COR-L47 (cell line): ENCODE measurements around the gene UBR2.
A peak's percentile ranks its signal among the peaks of the same experiment; 100 is the strongest.
"Not testable (repeated sequence)": the region's sequence is repeated elsewhere in the genome, so short reads cannot be mapped to it uniquely, and the experiment has no call there.

Experiments
- DNase-seq: peaks from one replicate; lab custom pipeline; 2025; lab: John Stamatoyannopoulos, UW

Gene UBR2

DNA sequence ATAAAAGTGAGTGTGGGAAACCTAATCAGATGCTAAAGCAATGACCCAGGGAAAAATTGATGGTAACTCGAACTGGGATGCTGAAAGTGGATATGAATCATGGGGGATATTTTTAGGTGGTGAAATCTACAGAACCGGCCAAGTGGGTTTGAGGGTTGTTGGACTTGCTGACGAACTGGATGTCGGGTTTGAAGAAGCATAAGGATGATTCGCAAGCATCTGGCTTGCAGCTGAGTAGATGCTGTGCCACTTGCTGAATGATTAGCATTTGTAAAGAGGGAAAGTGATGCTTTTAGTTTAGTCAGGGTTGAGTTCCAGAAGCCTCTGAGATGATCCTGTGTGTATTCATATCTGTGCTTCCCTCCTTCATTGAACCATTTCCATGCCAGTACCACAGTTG is 54.9 kb downstream of the UBR2 start:
- DNase-seq: no peak

DNA sequence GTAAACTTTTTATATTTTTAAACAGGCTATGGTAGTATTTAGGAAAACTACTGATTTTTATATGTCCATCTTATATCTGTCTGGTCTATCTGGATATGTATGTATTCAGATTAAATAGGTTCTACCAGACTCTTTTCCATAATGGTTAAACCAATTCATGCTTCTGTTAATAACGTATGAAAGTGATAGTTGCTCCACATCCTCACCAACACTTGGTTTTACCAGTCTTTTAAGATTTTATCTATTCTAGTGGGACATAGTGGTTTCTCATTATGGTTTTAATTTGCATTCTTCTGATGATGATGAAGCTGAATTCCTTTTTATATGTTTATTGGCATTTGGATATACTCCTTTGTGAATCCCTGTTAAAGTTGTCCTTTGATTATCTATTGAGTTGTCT is 56.1 kb downstream of the UBR2 start:
- no peak for DNase-seq

DNA sequence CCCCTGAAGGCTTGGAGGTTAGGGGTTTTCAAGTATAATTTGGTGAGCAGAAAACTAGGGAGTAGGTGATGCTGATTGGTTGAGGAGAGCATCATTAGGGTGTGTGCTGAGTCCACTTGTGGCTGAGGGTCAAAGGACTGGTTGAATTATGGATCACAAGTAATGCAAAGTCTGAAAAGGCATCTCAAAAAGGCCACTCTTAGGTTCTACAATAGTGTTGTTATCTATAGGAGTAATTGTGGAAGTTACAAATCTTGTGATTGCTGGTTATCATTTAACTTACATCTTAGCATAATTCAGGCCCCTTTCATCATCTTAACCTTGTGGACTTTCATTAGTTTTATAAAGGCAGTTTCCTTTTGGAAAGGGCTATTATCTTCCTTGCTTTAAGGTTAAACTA is 60.8 kb downstream of the UBR2 start:
- no peak for DNase-seq

DNA sequence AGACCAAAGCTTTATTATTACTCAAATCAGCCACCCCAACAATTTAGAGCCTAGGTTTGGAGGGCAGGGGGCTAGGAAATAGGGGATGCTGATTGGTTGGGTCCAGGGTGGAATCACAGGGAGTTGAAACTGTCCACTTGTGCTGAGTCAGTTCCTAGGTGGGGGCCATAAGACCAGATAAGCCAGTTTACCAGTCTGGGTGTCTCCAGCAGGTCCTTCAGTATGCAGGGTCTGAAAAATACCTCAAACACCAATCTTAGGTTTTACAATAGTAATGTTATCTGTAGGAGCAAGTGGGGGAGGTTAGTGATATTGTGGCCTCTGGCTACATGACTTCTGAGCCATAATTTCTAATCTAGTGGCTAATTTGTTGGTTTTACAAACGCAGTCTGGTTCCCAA is 63.2 kb downstream of the UBR2 start:
- no peak for DNase-seq

DNA sequence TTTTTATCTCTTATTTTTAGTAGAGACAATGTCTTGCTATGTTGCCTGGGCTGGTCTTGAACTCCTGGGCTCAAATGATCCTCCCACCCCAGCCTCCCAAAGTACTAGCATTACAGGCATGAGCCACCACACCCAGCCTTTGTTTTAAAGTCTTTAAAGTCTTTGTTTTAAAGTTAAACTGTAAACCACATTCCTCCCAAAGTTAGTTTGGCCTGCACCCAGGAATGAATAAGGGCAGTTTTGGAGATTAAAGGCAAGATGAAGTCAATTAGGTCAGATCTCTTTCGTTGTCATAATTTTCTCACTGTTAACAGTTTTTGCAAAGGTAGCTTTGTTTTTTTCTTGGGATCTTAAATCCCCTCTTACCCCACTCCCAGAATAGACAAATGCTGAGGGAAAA is 63.8 kb downstream of the UBR2 start:
- no peak for DNase-seq

DNA sequence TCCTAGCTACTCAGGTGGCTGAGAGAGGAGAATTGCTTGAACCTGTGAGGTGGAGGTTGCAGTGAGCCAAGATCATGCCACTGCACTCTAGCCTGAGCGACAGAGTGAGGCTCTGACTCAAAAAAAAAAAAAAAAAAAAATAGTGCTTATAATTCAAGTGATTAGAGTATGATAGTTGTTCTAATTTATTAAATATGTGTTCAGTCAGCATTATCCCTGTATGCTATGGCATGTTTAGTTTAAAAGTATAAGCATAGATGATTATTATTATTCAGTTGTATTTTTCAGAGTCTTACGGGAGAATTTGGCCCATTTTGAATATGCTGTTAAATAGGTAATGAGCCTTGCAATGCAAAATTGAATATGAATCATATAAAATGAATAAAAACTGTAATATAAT is 64.8 kb downstream of the UBR2 start:
- DNase-seq: no peak

DNA sequence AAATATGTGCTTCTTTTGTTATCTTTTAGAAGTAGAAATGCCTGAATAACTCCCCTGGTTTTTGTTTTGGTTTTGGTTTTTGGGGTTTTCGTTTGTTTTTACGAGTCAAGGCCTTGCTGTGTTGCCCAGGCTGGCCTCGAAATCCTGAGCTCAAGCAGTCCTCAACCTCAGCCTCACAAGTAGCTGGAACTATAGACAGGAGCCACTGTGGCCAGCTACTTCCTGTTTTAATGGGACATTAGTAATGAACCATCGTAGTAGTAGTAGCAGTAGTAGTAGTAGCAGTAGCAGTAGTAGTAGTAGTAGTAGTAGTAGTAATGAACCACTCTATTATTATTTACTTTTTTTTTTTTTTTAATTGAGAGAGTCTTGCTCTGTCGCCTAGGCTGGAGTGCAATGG is 66.0 kb downstream of the UBR2 start:
- no peak for DNase-seq

DNA sequence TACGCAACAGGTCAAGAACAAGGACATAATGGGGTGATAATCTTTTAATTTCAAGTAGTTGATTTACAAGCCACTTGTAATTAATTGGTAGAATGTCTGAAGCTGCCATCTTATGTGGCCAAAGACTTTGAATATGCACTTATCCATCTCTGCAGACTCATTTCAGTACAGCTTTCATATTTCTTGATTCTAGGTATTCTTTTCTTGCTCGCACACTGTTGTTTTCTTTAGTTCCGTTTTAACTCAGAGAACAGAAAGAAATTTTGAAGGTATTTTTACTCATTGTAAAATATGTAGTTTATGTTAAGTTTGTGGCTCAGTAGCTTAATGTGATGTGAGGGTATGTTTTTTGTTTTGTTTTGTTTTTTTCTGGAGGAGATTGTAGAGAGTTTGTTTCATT is 73.9 kb downstream of the UBR2 start:
- DNase-seq: no peak

DNA sequence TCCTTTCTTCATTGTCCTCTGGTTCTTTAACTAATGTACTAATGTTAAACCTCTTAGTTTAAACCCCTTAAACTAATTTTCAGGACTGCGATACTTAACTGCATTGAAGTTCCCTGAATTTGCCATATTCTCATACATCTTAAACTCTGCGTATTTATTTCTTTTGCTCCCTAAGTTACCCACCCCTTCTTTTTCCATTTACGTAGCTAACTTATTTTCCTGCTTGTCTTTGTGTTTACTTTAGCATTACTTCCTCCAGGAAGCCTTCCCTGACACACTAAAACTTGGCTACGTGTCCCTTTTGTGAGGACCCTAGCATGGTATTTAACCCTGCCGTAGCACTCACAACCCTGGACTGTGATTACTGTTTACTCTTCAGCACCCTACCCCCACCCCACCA is 79.0 kb downstream of the UBR2 start:
- DNase-seq: no peak

DNA sequence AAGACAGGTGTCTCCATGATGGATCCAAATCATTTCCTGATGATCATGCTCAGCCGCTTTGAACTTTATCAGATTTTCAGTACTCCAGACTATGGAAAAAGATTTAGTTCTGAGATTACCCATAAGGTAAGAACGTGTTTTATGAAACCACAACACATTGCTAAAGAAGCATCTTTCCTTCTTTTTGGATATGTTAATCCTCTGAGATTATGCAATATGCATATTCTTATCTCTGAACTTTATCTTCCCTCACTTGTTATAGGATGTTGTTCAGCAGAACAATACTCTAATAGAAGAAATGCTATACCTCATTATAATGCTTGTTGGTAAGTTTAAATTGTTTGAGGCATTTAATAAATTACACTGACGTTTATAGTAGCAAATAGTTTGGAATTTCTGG is 80.4 kb downstream of the UBR2 start:
- DNase-seq: no peak

DNA sequence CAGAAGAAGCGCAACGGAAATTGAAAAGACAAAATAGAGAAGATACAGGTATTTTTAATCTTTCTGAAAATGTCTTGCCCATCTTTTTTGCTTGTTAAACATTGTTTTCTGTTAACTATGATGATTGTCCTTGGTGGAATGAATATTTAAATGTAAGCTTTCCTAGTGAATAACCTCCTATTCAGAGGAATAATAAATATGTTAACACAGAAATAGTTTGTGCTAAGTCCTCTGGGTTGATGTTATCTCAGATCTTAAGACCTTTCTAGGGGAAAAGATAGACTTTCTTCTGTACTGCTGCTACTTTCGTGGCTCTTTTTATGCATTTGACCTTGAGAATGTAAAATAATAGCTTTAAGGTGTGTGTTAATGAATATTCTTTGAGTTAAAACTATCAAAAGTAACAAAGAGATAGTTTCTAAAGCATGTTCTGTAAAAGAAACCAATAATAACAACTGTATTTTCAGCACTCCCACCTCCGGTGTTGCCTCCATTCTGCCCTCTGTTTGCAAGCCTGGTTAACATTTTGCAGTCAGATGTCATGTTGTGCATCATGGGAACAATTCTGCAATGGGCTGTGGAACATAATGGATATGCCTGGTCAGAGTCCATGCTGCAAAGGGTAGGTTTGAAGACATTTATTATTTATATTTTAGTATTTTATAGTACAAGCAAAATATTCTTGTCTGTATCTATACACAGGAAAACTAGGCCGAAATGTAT is 88.4 kb downstream of the UBR2 start:
- DNase-seq: no peak

DNA sequence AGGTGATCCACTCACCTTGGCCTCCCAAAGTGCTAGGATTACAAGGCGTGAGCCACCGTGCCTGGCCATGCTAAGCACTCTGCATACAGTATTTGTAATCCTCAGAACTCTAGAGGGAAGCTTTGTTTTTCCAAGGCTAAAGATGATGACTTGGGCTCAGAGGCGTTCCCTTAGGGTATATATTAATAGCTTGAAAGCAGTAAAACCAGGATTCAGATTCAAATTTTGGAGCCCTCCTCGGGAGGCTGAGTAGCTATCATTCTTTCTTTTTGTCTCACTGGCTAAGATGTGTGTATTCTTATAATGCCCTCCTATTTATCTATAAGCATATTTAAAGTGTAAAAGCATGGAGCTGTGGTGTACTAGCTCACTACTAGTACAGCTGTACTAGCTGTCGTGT is 90.0 kb downstream of the UBR2 start:
- no peak for DNase-seq

DNA sequence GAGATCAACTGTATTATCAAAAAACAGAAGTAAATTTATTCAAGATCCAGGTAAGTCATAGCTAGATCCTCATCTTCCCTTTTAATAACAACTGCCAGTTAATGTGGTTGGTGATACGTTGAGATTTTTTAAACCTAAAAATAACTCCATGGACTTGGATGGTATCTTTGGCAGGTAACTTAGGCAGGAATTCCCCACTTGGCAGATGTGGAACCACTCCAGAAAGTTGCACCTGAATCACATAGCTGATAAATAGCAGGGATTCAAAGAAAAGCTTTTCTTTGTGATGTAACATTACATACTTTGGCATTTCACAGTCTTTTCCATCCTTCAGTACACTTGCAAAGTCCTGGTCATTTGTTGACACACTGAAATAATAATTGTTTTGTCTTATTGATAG is 96.0 kb downstream of the UBR2 start:
- no peak for DNase-seq

DNA sequence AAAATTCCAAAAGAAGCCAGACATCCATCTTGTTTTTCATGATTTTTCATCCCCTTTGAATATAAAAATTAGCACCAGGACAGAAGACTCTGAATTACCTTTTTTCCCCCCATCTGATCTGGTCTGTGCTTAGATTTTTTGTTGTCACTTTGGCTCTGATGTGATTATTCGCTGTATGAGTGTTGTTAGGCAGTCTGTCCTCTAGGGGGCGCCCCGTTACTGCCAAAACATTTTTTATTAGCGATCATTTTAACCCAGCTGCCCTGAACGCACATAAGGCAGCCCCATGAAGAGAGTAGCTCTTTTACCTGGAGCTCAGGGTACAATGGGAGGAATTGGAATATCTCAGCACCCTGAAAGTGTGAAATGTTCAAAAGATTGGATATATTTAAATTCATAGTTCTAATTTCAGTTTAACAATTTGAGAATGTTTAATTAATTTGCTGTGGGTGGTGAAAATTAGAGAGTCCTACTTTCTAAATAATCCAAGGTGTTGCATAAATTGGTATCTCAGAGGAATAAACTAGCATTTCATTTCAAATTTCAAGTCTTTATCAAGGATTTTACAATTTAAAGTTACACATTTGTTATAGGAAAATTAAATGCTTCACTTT is 97.8 kb downstream of the UBR2 start:
- DNase-seq: peak; percentile 64

DNA sequence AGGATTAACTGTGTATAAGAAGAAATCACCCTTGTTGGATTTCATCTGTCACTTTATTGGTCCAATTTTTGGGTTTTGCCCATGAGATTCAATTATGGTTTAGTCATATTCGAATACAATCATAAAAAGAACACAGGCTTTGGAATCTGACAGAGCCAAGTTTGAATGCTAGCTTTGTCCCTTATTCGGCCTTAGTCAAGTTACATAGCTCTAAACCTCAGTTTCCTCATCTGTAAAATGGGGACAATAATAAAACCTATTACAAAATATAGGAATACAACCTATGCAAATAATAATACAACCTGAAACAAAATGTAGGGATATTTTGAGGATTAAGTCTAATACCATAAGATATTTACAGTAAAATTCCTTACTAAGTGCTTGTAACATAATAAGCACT is 100.9 kb downstream of the UBR2 start:
- no peak for DNase-seq

DNA sequence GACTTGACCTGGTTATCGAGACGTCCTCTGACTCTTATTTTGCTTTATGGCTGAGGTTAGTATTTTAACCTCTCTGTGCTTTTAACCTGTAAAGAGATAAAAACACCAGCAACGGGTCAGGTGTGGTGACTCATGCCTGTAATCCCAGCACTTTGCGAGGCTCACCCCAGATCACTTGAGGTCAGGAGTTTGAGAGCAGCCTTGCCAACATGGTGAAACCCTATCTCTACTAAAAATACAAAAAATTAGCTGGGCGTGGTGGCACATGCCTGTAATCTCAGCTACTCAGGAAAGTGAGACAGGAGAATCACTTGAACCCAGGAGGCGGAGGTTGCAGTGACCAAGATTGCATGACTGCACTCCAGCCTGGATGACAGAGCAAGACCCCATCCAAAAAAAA is 110.5 kb downstream of the UBR2 start:
- not testable (repeated sequence) for DNase-seq

DNA sequence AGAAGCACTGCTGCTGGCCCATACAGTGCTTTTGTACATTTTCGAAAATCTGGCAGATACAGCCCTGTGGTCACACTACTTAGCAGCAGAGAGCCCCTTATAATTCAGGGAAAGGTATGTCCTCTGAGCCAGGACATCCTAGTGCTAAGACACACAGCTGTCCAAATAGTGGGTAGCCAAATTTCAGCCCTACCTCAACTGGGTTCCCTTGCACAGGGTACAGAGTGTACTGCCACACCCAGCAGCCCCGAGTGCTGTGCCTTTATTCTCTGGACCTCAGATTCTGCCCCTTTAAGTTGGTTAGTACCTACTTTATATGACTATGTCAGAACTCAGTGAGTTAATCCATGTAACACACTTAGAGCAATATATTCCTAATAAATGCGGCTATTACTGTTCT is 111.0 kb downstream of the UBR2 start:
- DNase-seq: no peak

DNA sequence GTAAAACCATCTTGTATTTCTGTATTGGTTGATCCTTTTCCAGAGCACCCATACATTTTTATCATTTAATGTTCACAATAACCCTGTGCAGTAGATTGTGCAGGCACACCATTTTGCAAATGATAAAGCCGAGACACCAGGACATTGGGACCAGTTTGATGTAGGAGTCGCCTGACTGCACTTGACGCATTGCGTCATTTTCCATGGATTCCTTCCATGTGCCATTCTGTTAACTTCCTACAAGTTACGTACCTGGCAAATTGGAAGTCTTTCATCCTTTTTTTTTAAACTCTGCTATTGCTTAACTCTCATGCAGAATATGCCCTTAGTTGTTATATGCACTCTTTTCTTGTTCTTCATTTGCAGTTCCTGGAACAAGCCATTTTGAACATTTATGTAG is 115.5 kb downstream of the UBR2 start:
- no peak for DNase-seq

DNA sequence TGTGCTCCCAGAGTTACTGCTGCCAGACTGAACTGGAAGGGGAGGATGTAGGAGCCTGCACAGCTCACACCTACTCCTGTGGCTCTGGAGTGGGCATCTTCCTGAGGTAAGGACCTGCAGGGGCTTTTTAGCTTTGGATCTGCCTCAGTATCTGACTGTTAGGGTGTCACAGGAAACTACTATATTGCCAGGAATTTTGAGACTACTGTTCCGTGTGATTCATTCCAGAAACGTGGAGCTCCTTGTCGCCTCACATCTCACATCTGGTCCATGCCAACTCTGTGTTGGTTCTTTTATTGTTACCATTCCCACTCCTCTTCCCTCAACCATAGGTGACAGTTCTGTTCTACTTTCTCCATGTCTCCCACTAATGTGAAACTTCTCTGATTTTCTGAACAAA is 124.5 kb downstream of the UBR2 start:
- no peak for DNase-seq

DNA sequence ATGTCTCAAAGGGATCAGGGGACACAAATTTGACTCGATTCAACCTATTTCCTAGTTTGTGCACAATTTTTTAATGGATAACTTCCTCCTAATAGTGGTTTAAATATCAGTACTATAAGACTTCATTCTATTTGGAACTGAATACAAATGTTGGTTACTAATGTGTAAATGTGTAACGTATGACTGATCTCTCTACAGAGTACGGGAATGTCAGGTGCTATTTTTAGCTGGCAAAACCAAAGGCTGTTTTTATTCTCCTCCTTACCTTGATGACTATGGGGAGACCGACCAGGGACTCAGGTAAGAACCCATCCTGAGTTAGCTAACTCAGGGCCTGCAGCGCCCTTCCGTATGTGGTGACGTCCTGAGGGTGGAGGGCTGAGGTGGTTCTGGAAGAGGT is 125.5 kb downstream of the UBR2 start:
- no peak for DNase-seq

DNA sequence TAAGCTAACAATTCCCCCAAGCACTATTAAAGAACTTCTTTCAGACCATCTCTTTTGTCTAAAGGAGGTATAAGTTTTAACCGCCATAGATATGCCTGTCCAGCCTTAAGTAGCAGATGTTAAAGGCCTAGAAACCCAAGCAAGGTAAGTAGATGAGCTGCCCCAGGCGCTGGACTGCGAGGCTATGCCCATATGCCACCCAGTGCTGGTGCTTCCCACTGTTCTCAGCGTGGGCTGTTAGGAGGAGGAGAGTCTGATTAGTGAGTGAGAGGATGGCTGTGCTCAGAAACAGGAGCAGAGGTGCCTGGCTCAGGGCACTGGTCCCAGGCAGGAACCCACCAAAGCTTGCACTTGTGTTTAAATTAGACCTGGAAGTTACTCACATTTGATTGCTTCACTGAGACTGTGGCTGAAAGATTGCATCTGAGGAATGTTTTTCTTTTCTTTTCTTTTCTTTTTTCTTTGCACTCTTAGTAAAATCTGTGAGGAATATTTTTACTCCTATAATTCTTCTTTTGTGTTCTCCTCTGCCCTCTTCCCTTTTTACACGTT is 126.4 kb downstream of the UBR2 start:
- DNase-seq: no peak

DNA sequence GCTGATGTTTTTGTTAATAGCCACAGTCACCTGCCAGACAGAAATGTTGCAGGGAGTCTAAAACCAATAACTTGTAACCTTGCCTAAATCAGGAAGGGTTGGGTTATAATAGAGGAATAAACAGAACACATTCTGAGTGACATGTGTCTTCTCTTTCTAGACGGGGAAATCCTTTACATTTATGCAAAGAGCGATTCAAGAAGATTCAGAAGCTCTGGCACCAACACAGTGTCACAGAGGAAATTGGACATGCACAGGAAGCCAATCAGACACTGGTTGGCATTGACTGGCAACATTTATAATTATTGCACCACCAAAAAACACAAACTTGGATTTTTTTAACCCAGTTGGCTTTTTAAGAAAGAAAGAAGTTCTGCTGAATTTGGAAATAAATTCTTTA is 127.0 kb downstream of the UBR2 start:
- DNase-seq: no peak

DNA sequence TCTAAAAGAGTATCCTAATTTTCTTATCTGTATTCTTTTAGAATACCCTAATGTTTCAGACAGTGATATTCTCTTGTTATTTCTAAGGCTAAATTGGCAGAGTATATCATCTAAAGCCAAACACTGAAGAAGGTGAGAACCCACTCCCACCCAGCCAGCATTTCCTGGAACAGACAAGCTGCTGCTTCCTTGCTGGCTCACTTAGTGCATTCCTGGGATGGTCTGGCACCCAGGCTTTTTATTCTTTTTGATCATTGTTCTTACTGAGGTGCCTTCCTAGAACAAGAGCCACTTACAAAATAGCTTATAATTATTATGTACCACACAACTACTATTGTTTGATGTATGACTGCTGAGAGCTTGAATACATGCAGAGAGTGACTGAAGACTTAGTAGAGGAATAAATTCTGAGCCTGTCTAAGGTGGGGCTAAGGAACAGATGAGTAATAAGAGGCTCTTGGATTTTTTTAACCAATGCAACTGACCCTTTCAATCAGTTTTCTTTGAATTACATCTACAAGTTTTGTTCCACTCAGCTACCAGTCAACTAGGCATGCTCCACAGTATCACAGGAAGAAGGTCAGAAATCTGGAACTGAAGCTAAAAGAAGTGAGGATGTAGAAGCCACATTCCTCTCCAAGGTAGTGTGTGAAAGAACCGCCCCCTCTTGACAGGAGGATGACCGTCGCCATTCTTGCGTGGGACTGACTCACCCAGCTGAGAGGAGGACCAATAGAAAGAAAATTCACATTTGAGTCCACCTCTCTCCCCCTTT is 128.5 kb downstream of the UBR2 start:
- no peak for DNase-seq
